ENCODE results near the gene SLC5A8.

Gene SLC5A8

DNA sequence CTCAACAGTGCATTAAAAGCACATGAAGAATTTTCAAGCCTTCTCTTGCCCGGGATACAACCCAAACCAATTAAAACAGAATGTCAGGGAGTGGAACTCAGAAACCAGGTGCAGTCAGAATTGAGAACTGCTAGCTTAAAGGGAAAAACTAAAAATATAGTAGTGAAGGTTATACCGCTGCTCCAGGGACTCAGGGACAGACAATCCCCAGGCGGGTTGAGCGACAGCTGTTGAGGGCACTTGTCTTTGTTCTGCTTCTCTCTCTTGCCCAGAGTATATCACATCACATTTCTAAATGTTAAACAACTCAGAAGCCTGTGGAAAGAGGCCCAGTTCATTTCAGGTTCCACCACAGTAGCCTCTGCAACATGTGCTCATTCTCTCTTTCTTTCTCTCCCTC is 93.1 kb downstream of the SLC5A8 start:
- Mint-ChIP-seq H3K9me3 (peaks cover 13% of the 10 kb centered on the region), H3K27ac (peak overlapping the region in 2 of 3 experiments; percentile 12 to 17), H3K4me3 (no peak overlapping the region), H3K4me1 (peaks cover 20% of the 10 kb centered on the region), H3K36me3 (ENCODE audit: low read depth) (no peaks in the 10 kb centered on the region), H3K27me3 (ENCODE audit: low read depth) (no peaks in the 10 kb centered on the region)
- TF ChIP-seq, protein P1, sequence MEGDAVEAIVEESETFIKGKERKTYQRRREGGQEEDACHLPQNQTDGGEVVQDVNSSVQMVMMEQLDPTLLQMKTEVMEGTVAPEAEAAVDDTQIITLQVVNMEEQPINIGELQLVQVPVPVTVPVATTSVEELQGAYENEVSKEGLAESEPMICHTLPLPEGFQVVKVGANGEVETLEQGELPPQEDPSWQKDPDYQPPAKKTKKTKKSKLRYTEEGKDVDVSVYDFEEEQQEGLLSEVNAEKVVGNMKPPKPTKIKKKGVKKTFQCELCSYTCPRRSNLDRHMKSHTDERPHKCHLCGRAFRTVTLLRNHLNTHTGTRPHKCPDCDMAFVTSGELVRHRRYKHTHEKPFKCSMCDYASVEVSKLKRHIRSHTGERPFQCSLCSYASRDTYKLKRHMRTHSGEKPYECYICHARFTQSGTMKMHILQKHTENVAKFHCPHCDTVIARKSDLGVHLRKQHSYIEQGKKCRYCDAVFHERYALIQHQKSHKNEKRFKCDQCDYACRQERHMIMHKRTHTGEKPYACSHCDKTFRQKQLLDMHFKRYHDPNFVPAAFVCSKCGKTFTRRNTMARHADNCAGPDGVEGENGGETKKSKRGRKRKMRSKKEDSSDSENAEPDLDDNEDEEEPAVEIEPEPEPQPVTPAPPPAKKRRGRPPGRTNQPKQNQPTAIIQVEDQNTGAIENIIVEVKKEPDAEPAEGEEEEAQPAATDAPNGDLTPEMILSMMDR (IDR thresholded peaks at IDR 0.05; ENCODE audit: unreplicated experiment in 3 of 3), result no peak

DNA sequence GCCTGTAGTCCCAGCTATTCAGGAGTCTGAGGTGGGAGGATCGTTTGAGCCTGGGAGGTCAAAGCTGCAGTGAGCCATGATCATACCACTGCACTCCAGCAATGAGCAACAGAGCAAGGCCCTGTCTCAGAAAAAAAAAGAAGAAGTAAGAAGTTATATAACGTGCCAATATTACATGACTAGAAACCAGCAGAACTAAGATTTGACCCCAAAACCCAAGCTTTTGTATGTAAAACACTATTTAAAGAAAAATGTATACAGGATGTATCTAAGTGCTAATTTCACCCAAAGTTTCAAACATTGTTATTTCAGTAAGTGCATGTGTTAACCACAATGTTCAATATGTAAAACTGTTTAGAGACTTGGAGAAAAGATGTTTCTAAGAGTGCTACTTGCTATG is 94.7 kb downstream of the SLC5A8 start:
- Mint-ChIP-seq H3K9me3 (peaks cover 7% of the 10 kb centered on the region), H3K4me1 (peaks cover 20% of the 10 kb centered on the region)
- TF ChIP-seq, protein P1 (IDR thresholded peaks at IDR 0.05; ENCODE audit: unreplicated experiment in 3 of 3), result no peak

DNA sequence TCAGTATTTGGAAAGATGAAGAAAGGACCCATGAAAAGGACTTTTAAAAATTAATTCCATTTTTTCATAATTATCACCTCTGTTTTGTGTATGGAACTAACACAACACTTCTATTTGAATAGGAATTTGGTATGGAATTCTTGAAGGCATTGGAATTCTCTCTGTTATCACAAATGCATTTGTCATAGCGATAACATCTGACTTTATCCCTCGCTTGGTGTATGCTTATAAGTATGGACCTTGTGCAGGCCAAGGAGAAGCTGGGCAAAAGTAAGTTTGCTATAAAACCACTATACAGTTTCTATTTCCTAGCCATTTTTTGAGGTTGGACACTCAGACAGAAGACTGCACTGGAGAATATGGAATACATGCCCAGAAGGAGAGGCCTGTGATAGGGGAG is 98.6 kb downstream of the SLC5A8 start:
- Mint-ChIP-seq H3K4me1 (peaks cover 11% of the 10 kb centered on the region), H3K36me3 (ENCODE audit: low read depth) (no peaks in the 10 kb centered on the region), H3K4me3 (no peak overlapping the region), H3K27me3 (ENCODE audit: low read depth) (no peaks in the 10 kb centered on the region), H3K9me3 (no peaks in the 10 kb centered on the region), H3K27ac (no peak overlapping the region)
- TF ChIP-seq, protein P1 (IDR thresholded peaks at IDR 0.05; ENCODE audit: unreplicated experiment in 3 of 3), result no peak

More for the DNA sequence above, 94.7 kb downstream of the SLC5A8 start:
- no peak overlapping the region for H3K27ac Mint-ChIP-seq
- no peak overlapping the region for H3K4me3 Mint-ChIP-seq
- H3K27me3 Mint-ChIP-seq (ENCODE audit: low read depth), result no peaks in the 10 kb centered on the region
- no peaks in the 10 kb centered on the region for H3K36me3 Mint-ChIP-seq (ENCODE audit: low read depth)

DNA sequence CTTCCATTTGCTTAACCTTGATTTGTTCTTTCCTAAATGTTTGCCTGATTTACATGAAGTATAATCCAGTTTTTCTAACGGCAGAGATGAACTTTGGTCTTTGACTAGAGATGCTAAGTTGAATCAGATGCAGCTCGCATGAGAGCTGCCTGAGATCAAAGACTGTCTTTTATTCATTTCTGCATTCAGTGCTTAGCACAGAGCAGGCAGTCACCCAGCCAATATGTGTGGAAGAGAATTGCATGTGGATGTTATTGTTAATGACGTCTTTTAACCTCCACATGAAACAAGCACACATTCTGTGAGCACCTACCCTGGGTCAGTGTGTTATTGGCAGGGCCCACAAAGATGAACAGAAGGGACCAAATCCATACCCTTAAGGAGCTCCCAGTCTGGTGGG is 99.2 kb downstream of the SLC5A8 start:
- Mint-ChIP-seq H3K27me3 (ENCODE audit: low read depth) (no peaks in the 10 kb centered on the region), H3K4me3 (no peak overlapping the region), H3K9me3 (no peaks in the 10 kb centered on the region), H3K4me1 (peaks cover 8% of the 10 kb centered on the region), H3K27ac (no peak overlapping the region), H3K36me3 (ENCODE audit: low read depth) (no peaks in the 10 kb centered on the region)
- TF ChIP-seq, protein P1 (IDR thresholded peaks at IDR 0.05; ENCODE audit: unreplicated experiment in 3 of 3), result no peak

DNA sequence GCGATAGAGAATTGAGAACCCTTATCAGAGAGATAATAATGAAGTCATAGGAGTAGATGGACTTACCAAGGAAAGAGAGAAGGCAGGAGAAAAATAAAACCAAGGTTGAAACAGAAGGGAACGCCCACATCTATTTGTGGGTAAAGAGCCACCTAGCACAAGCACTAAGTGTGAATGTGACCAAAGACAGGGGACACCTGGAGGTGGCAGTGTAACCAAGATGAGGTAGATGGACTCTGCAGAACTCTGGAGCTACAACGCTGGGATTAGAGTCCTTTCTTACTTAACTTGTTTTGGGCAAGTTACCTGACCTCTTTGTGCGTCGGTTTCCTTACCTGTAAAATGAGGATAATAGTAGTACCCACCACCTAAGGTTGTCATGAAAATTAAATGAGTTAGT is 101.9 kb downstream of the SLC5A8 start:
- Mint-ChIP-seq H3K36me3 (ENCODE audit: low read depth) (no peaks in the 10 kb centered on the region), H3K4me1 (no peaks in the 10 kb centered on the region), H3K27ac (no peak overlapping the region), H3K27me3 (ENCODE audit: low read depth) (no peaks in the 10 kb centered on the region), H3K9me3 (peaks cover 10% of the 10 kb centered on the region), H3K4me3 (no peak overlapping the region)
- TF ChIP-seq, protein P1 (IDR thresholded peaks at IDR 0.05; ENCODE audit: unreplicated experiment in 3 of 3), result no peak

DNA sequence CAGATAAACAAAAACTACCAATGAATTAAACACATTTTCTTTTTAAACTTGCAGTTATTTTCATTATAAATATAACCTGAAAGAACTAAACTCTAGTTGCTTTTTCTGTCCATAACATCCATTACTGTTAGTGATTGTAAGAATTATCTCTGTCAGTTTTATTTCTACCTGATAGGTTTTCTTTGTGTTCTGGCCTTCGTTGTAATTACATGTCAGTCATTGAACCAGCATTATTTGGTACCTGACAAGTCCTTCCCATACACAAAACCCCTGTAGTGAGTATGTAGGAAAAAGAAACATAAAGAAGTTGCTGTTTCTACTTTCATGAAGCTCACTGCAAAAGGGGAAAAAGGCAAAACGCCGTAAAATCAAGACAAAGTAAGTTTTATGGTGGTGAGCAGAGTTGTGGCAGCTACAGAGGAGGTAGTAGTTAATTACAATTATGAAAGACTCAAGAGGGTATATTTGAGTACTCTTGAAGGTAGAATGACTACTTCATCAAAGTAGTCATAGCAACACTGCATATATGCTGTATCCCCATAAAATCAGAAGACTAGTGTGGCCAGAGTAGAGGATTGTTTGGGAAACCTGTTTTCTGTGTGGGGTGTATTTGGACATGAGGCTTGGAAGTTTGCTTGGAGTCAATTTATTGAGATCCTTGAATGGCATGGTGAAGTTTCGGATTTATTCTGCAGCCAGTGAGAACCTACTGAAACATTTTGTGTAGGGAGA is 102.8 kb downstream of the SLC5A8 start:
- H3K4me3 Mint-ChIP-seq, result no peak overlapping the region
- TF ChIP-seq, protein P1 (IDR thresholded peaks at IDR 0.05; ENCODE audit: unreplicated experiment in 3 of 3), result no peak
- H3K36me3 Mint-ChIP-seq (ENCODE audit: low read depth), result no peaks in the 10 kb centered on the region
- H3K4me1 Mint-ChIP-seq, result no peaks in the 10 kb centered on the region
- peaks cover 10% of the 10 kb centered on the region for H3K9me3 Mint-ChIP-seq
- H3K27ac Mint-ChIP-seq, result no peak overlapping the region
- H3K27me3 Mint-ChIP-seq (ENCODE audit: low read depth), result no peaks in the 10 kb centered on the region

Data from nephron (organoid).